ENCODE results near the gene OPA3. TPM values are rescaled to one million over a fixed set of nuclear protein-coding genes. Genes with fewer than 3 reads are reported as not detected.

The OPA3 gene
- total RNA-seq, 2 experiments from 2014 or later, result 5.8 to 12.0 TPM

GRCh38 chr19:45524575-45525129, 60.0 kb downstream of the OPA3 start:
- POLR2A ChIA-PET, result no interaction called here
- Histone ChIP-seq H3K4me2 (ENCODE audit: low read length) (no peak overlapping the region), H4K20me1 (ENCODE audit: insufficient read depth, low read length) (no peaks in the 10 kb centered on the region), H3K9me3 (ENCODE audit: low read length) (no peaks in the 10 kb centered on the region), H3K79me2 (ENCODE audit: insufficient read depth, low read depth, low read length) (no peaks in the 10 kb centered on the region), H3K36me3 (ENCODE audit: insufficient read depth, low read length) (peaks cover 37% of the 10 kb centered on the region; the same call in 1 of the 2 replicates), H3K4me1 (ENCODE audit: insufficient read depth, low read length, poor library complexity, severe bottlenecking) (peaks cover 4% of the 10 kb centered on the region), H3K27ac (ENCODE audit: low read depth, low read length, poor library complexity, severe bottlenecking) (no peak overlapping the region), H2AFZ (ENCODE audit: low read length) (no peak overlapping the region), H3K9me2 (ENCODE audit: insufficient read depth, low read length) (no peaks in the 10 kb centered on the region), H3K4me3 (ENCODE audit: low read depth, low read length, poor library complexity, severe bottlenecking) (no peak overlapping the region)
- DNase-seq (ENCODE audit: low spot score), result no peak
- intact Hi-C loops (cut with micrococcal nuclease; ENCODE audit: unreplicated experiment), result no loop called here
- BruUV-seq (replicated peaks), result no TSS peak
- CTCF ChIA-PET (ENCODE audit: unreplicated experiment), result no interaction called here
- no peak for TF ChIP-seq EZH2phosphoT487 (IDR thresholded peaks at IDR 0.05; ENCODE audit: borderline replicate concordance, low read depth, low read length)
- TF ChIP-seq CTCF (conservative IDR thresholded peaks at IDR 0.05; ENCODE audit: low read length), result no peak

- TF ChIP-seq EZH2phosphoT487 (IDR thresholded peaks at IDR 0.05; ENCODE audit: borderline replicate concordance, low read depth, low read length) (no peak), CTCF (conservative IDR thresholded peaks at IDR 0.05; ENCODE audit: low read length) (peak; percentile 98)
- H3K36me3 ChIP-seq (ENCODE audit: insufficient read depth, low read length), result peaks cover 38% of the 10 kb centered on the region; the same call in 1 of the 2 replicates
- no peaks in the 10 kb centered on the region for H3K9me2 ChIP-seq (ENCODE audit: insufficient read depth, low read length)
- H3K4me1 ChIP-seq (ENCODE audit: insufficient read depth, low read length, poor library complexity, severe bottlenecking), result peaks cover 4% of the 10 kb centered on the region
- POLR2A ChIA-PET, result no interaction called here
- DNase-seq (ENCODE audit: low spot score), result peak; percentile 90
- no peak overlapping the region for H2AFZ ChIP-seq (ENCODE audit: low read length)
- no TSS peak for BruUV-seq (replicated peaks)
- CTCF ChIA-PET (ENCODE audit: unreplicated experiment), result no interaction called here
- no peak overlapping the region for H3K4me3 ChIP-seq (ENCODE audit: low read depth, low read length, poor library complexity, severe bottlenecking)
- H3K79me2 ChIP-seq (ENCODE audit: insufficient read depth, low read depth, low read length), result no peaks in the 10 kb centered on the region
- H3K27ac ChIP-seq (ENCODE audit: low read depth, low read length, poor library complexity, severe bottlenecking), result no peak overlapping the region
- H3K4me2 ChIP-seq (ENCODE audit: low read length), result no peak overlapping the region
- intact Hi-C loops (cut with micrococcal nuclease; ENCODE audit: unreplicated experiment), result loop anchor here (1.0 kb wide), 3 partner anchors 35 to 120 kb away; no protein-coding TSS in a partner anchor
- H4K20me1 ChIP-seq (ENCODE audit: insufficient read depth, low read length), result no peaks in the 10 kb centered on the region
- no peaks in the 10 kb centered on the region for H3K9me3 ChIP-seq (ENCODE audit: low read length)
Observed at GRCh38 chr19:45523642-45524256, 60.9 kb downstream of the OPA3 start.
